K562 (cell line): ENCODE results near the gene PIH1D1. TPM values are rescaled to one million over a fixed set of nuclear protein-coding genes. Genes with fewer than 3 reads are reported as not detected.

Source experiments
- CBFB ChIP-seq: sonication (generic); formaldehyde crosslinking; IDR thresholded peaks from 2 replicates; pipeline ENCODE4 v1.4.0; 2020; ENCODE audit warnings: mild to moderate bottlenecking, missing genetic modification reagents
- CBX1 ChIP-seq: sonication (generic); IDR thresholded peaks from 2 replicates; pipeline ENCODE4 v1.6.1; 2016; ENCODE audit warnings: antibody characterized with exemption, low read depth, mild to moderate bottlenecking
- E2F5 ChIP-seq: sonication (generic); formaldehyde crosslinking; IDR thresholded peaks from 2 replicates; pipeline ENCODE4 v1.8.0; 2022; ENCODE audit warnings: mild to moderate bottlenecking, missing genetic modification reagents
- FOXA3 ChIP-seq, 2 experiments: fragments of 450-650 bp in 1 of 2; sonication (generic) in 1 of 2; formaldehyde crosslinking; IDR thresholded peaks in 1 of 2; conservative IDR thresholded peaks in 1 of 2; 2 replicates each; pipeline versions ENCODE4 v1.4.0 to v1.8.0; 2020 to 2022; ENCODE audit warnings: mild to moderate bottlenecking in 2 of 2, missing genetic modification reagents in 1 of 2
- FOXP4 ChIP-seq: sonication (generic); formaldehyde crosslinking; IDR thresholded peaks from 2 replicates; pipeline ENCODE4 v1.8.0; 2022; ENCODE audit warnings: mild to moderate bottlenecking, missing genetic modification reagents, borderline replicate concordance
- FUS ChIP-seq: fragments of 200-400 bp; formaldehyde crosslinking; optimal IDR thresholded peaks from 2 replicates; pipeline ENCODE3; 2017; ENCODE audit warnings: low read depth, low read length
- HMGN3 ChIP-seq: IDR thresholded peaks from 2 replicates; pipeline ENCODE4 v1.6.1; 2011; ENCODE audit warnings: borderline replicate concordance, low read depth, mild to moderate bottlenecking, mixed read lengths, low read length; ENCODE audit not compliant: insufficient read length; ENCODE audit errors: extremely low read depth
- HNRNPUL1 ChIP-seq: fragments of 200-400 bp; formaldehyde crosslinking; IDR thresholded peaks from 2 replicates; pipeline ENCODE4 v1.6.1; 2017; ENCODE audit warnings: low read length
- PHF21A ChIP-seq: fragments of 450-650 bp; IDR thresholded peaks from 2 replicates; pipeline ENCODE4 v1.6.1; 2017; ENCODE audit warnings: low read depth, borderline replicate concordance
- PTRF ChIP-seq: fragments of 450-650 bp; IDR thresholded peaks from 2 replicates; pipeline ENCODE4 v1.6.1; 2016; ENCODE audit warnings: mild to moderate bottlenecking, missing genetic modification characterization, missing compliant biosample characterization
- SIN3A ChIP-seq, 2 experiments: fragments of 150-350 bp in 1 of 2; IDR thresholded peaks; 2 replicates each; pipeline ENCODE4 v1.6.1; 2011 to 2016; ENCODE audit warnings: borderline replicate concordance in 2 of 2, low read depth in 2 of 2, low read length in 2 of 2, mild to moderate bottlenecking in 2 of 2, moderate library complexity in 2 of 2; ENCODE audit not compliant: control insufficient read depth in 1 of 2
- SMAD2 ChIP-seq: fragments of 150-350 bp; IDR thresholded peaks from 2 replicates; pipeline ENCODE4 v1.6.1; 2014; ENCODE audit warnings: low read depth, mild to moderate bottlenecking, low read length
- SNIP1 ChIP-seq: fragments of 450-650 bp; IDR thresholded peaks from 2 replicates; pipeline ENCODE4 v1.7.1; 2017; ENCODE audit warnings: low read depth, mild to moderate bottlenecking
- SRSF7 ChIP-seq: fragments of 200-400 bp; formaldehyde crosslinking; optimal IDR thresholded peaks from 2 replicates; pipeline ENCODE3; 2017; ENCODE audit warnings: mild to moderate bottlenecking, low read depth, low read length
- ZBTB1 ChIP-seq: sonication (generic); formaldehyde crosslinking; IDR thresholded peaks from 2 replicates; pipeline ENCODE4 v1.8.1; 2023; ENCODE audit warnings: missing genetic modification reagents, low read depth, mild to moderate bottlenecking, borderline replicate concordance
- ZNF165 ChIP-seq: fragments of 250-450 bp; sonication (Bioruptor Pico); IDR thresholded peaks from 2 replicates; pipeline ENCODE4 v1.4.0; 2020; ENCODE audit warnings: borderline replicate concordance
- ZNF507 ChIP-seq: conservative IDR thresholded peaks from 2 replicates; pipeline ENCODE4 v1.6.1; 2017; ENCODE audit warnings: missing genetic modification characterization, missing compliant biosample characterization
- ZNF717 ChIP-seq: fragments of 250-450 bp; sonication (Bioruptor Pico); IDR thresholded peaks from 2 replicates; pipeline ENCODE4 v1.5.0; 2021
- polyA plus RNA-seq, 8 experiments: library from polyadenylated mRNA; depleted of rRNA in 4 of 8; stranded (reverse) in 5 of 8; unstranded in 3 of 8; fragments of >200 nt; fragmentation: Nextera tagmentation in 2 of 8; fragmentation: Illumina TruSeq in 1 of 8; extraction: Ambion mirVana in 2 of 8; extraction: Trizol in 1 of 8; gene quantifications; 2 replicates each; pipeline versions ENCODE4 v1.2.1 to v1.2.3, GENCODE V29; 2011 to 2014; ENCODE audit warnings: inconsistent platforms in 1 of 8, missing spikeins in 1 of 8
- total RNA-seq, 7 experiments: library from RNA; depleted of rRNA in 6 of 7; stranded (reverse); fragments of >200 nt in 6 of 7; fragmentation: Illumina TruSeq in 2 of 7; extraction: Trizol in 2 of 7; gene quantifications; 2 replicates each; pipeline versions ENCODE4 v1.2.1 to v1.2.3, GENCODE V29; 2011 to 2021; ENCODE audit warnings: low replicate concordance in 1 of 7
- TF ChIP-seq, protein P1 (sequence below): fragments of 450-650 bp; formaldehyde crosslinking; IDR thresholded peaks from 2 replicates; pipeline ENCODE4 v1.4.0; 2020; ENCODE audit warnings: mild to moderate bottlenecking, moderate library complexity
- TF ChIP-seq, protein P2 (sequence below): IDR thresholded peaks from 2 replicates; pipeline ENCODE4 v1.6.1; 2012; ENCODE audit warnings: low read depth, low read length, improper control_type of control experiment, borderline replicate concordance
- TF ChIP-seq, protein P3 (sequence below): sonication (generic); formaldehyde crosslinking; IDR thresholded peaks from 2 replicates; pipeline ENCODE4 v1.8.1; 2023; ENCODE audit warnings: mild to moderate bottlenecking, missing genetic modification reagents, moderate library complexity

PIH1D1 gene
- total and polyA plus RNA-seq, 9 of the 15 experiments (the other 6 are each of a cell fraction or from before 2014, with no cell fraction given) = 26.5 to 224 (median 137) TPM

- TF ChIP-seq, protein P1, sequence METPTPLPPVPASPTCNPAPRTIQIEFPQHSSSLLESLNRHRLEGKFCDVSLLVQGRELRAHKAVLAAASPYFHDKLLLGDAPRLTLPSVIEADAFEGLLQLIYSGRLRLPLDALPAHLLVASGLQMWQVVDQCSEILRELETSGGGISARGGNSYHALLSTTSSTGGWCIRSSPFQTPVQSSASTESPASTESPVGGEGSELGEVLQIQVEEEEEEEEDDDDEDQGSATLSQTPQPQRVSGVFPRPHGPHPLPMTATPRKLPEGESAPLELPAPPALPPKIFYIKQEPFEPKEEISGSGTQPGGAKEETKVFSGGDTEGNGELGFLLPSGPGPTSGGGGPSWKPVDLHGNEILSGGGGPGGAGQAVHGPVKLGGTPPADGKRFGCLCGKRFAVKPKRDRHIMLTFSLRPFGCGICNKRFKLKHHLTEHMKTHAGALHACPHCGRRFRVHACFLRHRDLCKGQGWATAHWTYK = no peak
- TF ChIP-seq SIN3A (IDR thresholded peaks at IDR 0.05; ENCODE audit: borderline replicate concordance in 2 of 2, control insufficient read depth in 1 of 2, low read depth in 2 of 2, low read length in 2 of 2) (no peak), FOXP4 (CRISPR knock-in tag) (no peak), SMAD2 (no peak), SRSF7 (no peak), SNIP1 (no peak), ZBTB1 (CRISPR knock-in tag) (no peak), CBFB (CRISPR knock-in tag) (no peak), HNRNPUL1 (no peak), ZNF717 (CRISPR knock-in tag) (no peak), PHF21A (no peak), ZNF165 (no peak), HMGN3 (no peak), ZNF507 (no peak), FOXA3 (CRISPR knock-in tag; conservative IDR thresholded peaks at IDR 0.05 in 1 of 2, IDR thresholded peaks at IDR 0.05 in 1 of 2) (no peak), E2F5 (no peak), CBX1 (no peak), PTRF (tag) (no peak), FUS (no peak)
- TF ChIP-seq, protein P2, sequence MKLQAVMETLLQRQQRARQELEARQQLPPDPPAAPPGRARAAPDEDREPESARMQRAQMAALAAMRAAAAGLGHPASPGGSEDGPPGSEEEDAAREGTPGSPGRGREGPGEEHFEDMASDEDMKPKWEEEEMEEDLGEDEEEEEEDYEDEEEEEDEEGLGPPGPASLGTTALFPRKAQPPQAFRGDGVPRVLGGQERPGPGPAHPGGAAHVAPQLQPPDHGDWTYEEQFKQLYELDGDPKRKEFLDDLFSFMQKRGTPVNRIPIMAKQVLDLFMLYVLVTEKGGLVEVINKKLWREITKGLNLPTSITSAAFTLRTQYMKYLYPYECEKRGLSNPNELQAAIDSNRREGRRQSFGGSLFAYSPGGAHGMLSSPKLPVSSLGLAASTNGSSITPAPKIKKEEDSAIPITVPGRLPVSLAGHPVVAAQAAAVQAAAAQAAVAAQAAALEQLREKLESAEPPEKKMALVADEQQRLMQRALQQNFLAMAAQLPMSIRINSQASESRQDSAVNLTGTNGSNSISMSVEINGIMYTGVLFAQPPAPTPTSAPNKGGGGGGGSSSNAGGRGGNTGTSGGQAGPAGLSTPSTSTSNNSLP = no peak
- TF ChIP-seq, protein P3, sequence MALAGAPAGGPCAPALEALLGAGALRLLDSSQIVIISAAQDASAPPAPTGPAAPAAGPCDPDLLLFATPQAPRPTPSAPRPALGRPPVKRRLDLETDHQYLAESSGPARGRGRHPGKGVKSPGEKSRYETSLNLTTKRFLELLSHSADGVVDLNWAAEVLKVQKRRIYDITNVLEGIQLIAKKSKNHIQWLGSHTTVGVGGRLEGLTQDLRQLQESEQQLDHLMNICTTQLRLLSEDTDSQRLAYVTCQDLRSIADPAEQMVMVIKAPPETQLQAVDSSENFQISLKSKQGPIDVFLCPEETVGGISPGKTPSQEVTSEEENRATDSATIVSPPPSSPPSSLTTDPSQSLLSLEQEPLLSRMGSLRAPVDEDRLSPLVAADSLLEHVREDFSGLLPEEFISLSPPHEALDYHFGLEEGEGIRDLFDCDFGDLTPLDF (CRISPR knock-in tag) = no peak
Observed at GRCh38 chr19:49486710-49487276, 35.2 kb upstream of the PIH1D1 start (continued).
